ENCODE results near the gene MOSMO. TPM values are rescaled to one million over a fixed set of nuclear protein-coding genes. Genes with fewer than 3 reads are reported as not detected.
A peak's percentile ranks its signal among the peaks of the same experiment; 100 is the strongest.

MOSMO gene
- total and polyA plus RNA-seq, 2 of the 4 experiments (the other 2 are of a cell fraction), result 10.5 to 16.0 TPM

DNA sequence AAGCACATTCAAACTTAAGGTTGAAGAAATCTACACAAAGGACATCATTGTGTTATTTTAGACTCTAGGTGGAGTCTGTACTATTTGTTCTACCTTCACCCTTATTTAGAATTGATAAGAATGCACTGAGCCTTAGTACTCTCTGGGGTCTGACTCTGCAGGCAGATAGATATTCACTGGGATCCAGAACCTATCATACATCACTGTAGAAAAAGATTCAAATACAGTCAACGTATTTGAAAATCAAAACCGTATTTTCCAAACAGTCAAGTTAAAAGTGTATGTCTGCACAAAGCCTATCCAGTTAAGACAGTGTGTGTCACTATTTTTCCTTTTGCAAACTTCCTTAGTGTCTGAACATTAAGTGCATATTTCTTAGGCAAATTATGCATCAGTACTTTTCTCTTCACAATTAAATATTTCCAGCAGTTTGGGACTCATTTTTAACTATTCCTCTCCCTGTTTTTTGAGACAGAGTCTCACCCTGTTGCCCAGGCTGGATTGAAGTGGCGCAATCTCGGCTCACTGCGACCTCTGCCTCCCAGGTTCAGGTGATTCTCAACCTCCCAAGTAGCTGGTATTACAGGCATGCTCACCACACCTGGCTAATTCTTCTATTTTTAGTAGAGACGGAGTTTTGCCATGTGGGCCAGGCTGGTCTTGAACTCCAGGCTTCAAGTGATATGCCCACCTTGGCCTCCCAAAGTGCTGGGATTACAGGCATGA lies 22.3 kb downstream of the MOSMO start (continued):
- TF ChIP-seq RFX5 (IDR thresholded peaks at IDR 0.05; ENCODE audit: low read depth, low read length), result no peak

DNA sequence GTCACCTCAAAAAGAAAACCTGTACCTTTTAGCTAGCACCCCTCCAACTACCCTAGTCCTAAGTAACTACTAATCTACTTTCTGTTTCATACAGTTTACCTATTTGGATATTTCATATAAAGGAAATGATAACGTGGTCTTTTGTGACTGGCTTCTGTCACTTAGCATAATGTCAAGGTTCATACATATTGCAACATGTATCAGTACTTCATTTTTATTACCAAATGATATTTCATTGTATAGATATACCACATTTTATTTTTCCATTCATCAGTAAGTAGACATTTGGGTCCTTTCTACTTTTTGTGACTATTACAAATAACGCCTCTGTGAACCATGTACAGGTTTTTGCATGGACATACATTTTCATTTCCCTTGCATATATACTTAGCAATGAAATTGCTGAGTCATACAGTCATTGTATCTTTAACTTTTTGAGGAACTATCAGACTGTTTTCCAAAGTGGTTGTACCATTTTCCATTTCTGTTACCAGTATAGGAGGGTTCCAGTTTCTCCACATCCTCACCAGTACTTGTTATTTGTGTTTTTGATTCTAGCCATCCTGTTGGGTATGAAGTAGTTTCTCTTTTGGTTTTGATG lies 23.7 kb downstream of the MOSMO start:
- POLR2A ChIA-PET (ENCODE audit: unreplicated experiment), result no interaction called here
- Histone ChIP-seq H4K20me1 (ENCODE audit: insufficient read depth, low read length) (peaks cover 3% of the 10 kb centered on the region; the same call in 1 of the 2 replicates), H3K4me3 (ENCODE audit: insufficient read depth, low read depth, low read length) (no peak overlapping the region), H3K27me3 (ENCODE audit: control insufficient read depth, insufficient read depth, low read length) (no peaks in the 10 kb centered on the region), H2BK5ac (ENCODE audit: low read depth, low read length, poor library complexity, severe bottlenecking) (no peak overlapping the region), H3K18ac (ENCODE audit: low read depth, low read length) (no peak overlapping the region), H3K4ac (ENCODE audit: low read depth, low read length) (no peak overlapping the region), H3K4me2 (ENCODE audit: low read depth, low read length) (no peak overlapping the region), H3K9ac (ENCODE audit: low read depth, low read length) (no peak overlapping the region), H3K4me1 (ENCODE audit: control insufficient read depth, insufficient read depth, low read length) (peaks cover 8% of the 10 kb centered on the region), H3K9me3 (ENCODE audit: control insufficient read depth, insufficient read depth, low read length) (no peaks in the 10 kb centered on the region), H3K56ac (ENCODE audit: extremely low read depth, insufficient read depth, low read length) (no peak overlapping the region), H3K79me1 (ENCODE audit: low read depth in 1 of 2, low read length in 2 of 2) (peaks cover 24 to 62% of the 10 kb centered on the region in 2 experiments), H3K14ac (replicated peaks; ENCODE audit: low read depth, low read length) (no peak overlapping the region; the same call in 1 of the 2 replicates), H3K23ac (ENCODE audit: low read depth, low read length) (no peak overlapping the region), H3K9me1 (ENCODE audit: insufficient read depth, low read length) (peaks cover 5% of the 10 kb centered on the region; the same call in 1 of the 2 replicates), H2AK5ac (ENCODE audit: low read depth, low read length) (no peak overlapping the region), H2BK15ac (ENCODE audit: low read depth, low read length) (no peak overlapping the region), H3K36me3 (ENCODE audit: control insufficient read depth, insufficient read depth, low read length) (peaks cover 6% of the 10 kb centered on the region; the same call in 1 of the 2 replicates), H2BK120ac (ENCODE audit: low read depth, low read length) (no peak overlapping the region), H4K8ac (ENCODE audit: low read depth in 2 of 2, low read length in 2 of 2) (no peak overlapping the region), H3K27ac (ENCODE audit: insufficient read depth, low read length) (no peak overlapping the region), H4K5ac (ENCODE audit: low read depth, low read length) (no peak overlapping the region), H2AFZ (replicated peaks; ENCODE audit: low read length, poor library complexity) (no peak overlapping the region), H2BK20ac (ENCODE audit: low read depth, low read length) (no peak overlapping the region), H2AK9ac (replicated peaks; ENCODE audit: low read depth, low read length, poor library complexity) (no peak overlapping the region), H4K91ac (ENCODE audit: insufficient read depth, low read depth, low read length) (no peak overlapping the region)
- dilution Hi-C loops (cut with HindIII; ENCODE audit: low sequenced_read_pairs, unreplicated experiment) (no loop called here), intact Hi-C loops (cut with micrococcal nuclease) (no loop called here), in situ Hi-C loops (cut with MboI; ENCODE audit: low sequenced_read_pairs) (no loop called here)
- DNase-seq (no peak), ATAC-seq (ENCODE audit: low read depth) (no peak)
- BruUV-seq (replicated peaks), result no TSS peak
- peak; percentile 79 for TF ChIP-seq MAFK (IDR thresholded peaks at IDR 0.05; ENCODE audit: low read depth, low read length)
- TF ChIP-seq, protein P1, sequence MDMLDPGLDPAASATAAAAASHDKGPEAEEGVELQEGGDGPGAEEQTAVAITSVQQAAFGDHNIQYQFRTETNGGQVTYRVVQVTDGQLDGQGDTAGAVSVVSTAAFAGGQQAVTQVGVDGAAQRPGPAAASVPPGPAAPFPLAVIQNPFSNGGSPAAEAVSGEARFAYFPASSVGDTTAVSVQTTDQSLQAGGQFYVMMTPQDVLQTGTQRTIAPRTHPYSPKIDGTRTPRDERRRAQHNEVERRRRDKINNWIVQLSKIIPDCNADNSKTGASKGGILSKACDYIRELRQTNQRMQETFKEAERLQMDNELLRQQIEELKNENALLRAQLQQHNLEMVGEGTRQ (IDR thresholded peaks at IDR 0.05; ENCODE audit: low read depth, low read length), result no peak
- TF ChIP-seq CHD1 (IDR thresholded peaks at IDR 0.05; ENCODE audit: low read depth, low read length), result no peak
- TF ChIP-seq NFE2L2 (IDR thresholded peaks at IDR 0.05; ENCODE audit: low read depth, low read length), result peak; percentile 95
- WGBS, 2 experiments (ENCODE audit: extremely low coverage in 2 of 2, insufficient read length in 1 of 2), result no CpG with 5 or more reads among the region's 2 CpGs
- CTCF ChIA-PET, result no interaction called here
